ENCODE results near the gene FBXO42.
"Not testable (repeated sequence)": the region's sequence is repeated elsewhere in the genome, so short reads cannot be mapped to it uniquely, and the experiment has no call there.

Gene FBXO42

GRCh38 chr1:16258591-16259135 lies 93.6 kb downstream of the FBXO42 start:
- DNase-seq: no peak

DNA sequence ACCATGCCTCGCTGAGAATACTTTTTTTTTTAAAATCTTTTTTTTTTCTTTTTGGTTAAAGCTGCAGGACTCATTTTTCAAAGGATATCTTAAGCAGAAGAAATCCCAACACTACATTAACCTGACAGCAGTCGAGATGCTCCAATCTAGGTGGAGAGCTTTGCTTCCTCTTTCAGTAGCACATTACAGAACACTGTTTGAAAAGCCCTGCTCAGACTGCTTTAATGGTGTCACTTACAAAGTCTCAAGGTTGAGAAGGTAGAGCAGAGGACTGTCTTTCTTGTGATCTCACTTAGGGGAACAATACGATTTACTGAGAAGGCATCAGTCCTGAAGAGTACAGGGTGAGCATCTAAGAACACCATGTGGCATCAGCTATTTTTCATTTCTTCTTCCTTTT lies 94.3 kb downstream of the FBXO42 start:
- no peak for DNase-seq

DNA sequence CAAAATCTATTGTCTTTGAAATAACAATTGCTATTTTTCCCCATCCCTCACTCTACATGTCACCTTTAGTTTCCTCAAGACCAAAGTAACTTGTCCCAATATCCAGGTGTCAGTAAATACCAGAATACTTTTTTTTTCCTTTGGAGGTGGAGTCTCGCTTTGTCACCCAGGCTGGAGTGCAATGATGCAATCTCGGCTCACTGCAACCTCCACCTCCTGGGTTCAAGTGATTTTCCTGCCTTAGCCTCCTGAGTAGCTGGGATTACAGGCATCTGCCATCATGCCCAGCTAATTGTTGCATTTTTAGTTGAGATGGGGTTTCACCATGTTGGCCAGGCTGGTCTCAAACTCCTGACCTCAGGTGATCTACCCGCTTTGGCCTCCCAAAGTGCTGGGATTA lies 94.7 kb downstream of the FBXO42 start:
- DNase-seq: not testable (repeated sequence)

- DNase-seq: no peak
Observed at GRCh38 chr1:16256478-16256877, 95.8 kb downstream of the FBXO42 start.

DNA sequence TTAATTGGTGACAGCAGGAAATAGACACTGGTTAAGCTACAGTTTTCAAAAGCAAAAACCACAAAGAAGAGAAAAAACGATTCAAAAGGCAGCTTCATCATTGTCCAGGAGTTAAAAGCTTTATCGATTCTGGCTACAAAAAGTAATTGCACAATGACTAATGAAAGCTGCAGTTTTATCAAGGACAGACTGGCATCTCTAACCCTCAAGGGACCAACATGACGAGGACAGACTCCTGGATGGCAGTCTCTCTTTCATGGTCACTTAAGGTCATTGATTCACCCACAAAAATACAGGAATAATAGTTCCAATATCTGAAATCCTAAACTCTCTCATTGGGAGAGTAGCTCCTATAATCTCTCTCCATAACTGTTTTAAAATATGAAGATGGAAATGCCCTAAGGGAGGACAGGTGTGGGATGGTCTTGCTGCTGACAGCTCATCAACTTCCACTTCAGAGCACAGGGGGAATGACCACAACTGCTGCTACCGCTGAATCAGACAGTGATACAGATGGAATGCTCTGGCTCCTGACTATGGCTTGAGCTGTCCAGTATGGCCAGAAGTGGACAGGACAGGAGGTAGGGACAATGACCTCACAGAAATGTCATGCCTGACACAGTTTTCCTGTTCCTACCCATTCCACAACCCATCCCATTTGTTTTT lies 97.9 kb downstream of the FBXO42 start:
- no peak for DNase-seq

- DNase-seq: no peak
Observed at GRCh38 chr1:16253332-16253922, 98.9 kb downstream of the FBXO42 start.

- no peak for DNase-seq
Observed at GRCh38 chr1:16252912-16253311, 99.4 kb downstream of the FBXO42 start.

DNA sequence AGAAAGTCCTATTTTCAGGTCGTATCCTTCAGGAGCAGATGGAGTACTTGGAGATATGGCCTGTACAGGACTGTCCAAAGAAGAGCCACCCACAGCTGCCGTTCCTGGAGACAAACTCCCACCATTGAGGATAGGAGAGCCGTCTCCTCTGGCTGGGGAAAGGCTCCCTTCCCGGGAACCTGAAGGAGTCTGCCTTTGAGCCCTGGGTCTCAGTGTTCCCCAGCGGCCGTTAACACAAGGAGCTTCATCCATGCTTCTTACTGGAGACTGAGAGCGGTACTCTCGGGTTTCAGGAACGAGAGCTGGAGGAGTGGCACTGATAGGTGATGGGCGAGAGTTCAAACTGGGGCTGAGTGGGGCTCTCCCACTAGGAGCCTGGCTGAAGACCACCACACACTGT lies 100.9 kb downstream of the FBXO42 start:
- no peak for DNase-seq

DNA sequence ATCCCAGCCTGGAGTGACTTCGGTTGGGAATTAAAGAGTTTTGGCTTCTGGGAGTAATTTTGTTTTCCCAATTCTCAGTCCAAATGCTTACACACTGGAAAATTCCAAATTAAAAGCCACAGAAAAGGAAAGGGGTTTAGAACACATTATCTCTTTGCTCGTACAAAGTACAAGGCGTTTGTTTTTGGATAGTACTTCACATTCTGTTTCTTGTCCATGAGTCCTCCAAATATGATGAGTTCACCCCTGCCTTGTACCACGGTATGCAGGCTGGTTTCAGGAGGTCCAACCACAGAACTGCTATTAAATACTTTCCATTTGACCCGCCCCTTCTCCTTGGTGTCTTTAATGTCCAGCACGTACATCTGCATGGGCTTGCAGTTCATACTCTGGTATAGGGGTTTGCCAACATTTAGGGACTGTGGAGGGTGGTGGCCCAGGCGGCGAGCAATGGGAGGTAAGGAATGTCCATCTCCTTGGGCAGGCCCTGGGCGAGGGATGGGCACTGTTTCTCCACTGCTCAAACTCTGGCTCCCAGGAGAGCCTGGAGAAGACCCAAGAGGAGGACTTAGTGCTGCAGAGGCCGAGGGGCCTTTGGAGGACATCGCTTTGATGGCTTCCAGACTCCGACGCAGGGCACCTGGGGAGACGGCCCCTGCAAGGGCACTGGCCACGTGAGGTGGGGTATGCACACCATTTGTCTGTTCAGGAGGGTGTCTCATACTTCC lies 101.6 kb downstream of the FBXO42 start:
- no peak for DNase-seq

DNA sequence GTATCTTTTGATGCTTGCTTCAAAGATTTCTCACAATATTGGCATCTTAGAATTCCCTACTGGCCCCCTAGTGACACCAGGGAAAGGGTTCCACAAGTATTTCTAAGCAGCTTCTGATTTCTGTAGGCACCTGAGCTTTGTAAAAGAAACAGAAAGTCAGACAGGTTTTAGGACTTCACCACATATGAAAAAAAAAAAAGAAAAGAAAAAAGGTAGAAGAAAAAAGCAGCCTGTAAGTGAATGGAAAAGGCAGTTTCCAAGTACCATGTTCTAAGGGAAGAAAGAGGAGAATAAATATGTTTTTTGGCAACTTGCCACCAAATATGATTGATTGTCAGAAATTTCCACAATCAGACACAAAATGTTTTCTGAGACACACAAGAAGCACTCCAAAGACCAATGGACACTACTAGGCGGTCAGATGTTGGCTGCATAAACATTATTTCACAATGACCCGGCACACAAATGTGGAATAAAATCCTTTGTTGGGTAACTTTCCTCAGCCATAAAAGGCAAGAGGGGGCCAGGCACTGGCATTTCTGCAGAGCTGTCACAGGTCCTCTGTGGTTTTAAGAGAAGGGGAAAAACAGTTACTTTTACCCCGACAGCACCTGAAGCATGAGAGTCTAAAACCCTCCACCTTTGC lies 102.6 kb downstream of the FBXO42 start:
- peak in 1 of 2 experiments; percentile 24 for DNase-seq

GRCh38 chr1:16248603-16249516 lies 103.4 kb downstream of the FBXO42 start:
- peak; percentile 80 to 95 for DNase-seq

DNA sequence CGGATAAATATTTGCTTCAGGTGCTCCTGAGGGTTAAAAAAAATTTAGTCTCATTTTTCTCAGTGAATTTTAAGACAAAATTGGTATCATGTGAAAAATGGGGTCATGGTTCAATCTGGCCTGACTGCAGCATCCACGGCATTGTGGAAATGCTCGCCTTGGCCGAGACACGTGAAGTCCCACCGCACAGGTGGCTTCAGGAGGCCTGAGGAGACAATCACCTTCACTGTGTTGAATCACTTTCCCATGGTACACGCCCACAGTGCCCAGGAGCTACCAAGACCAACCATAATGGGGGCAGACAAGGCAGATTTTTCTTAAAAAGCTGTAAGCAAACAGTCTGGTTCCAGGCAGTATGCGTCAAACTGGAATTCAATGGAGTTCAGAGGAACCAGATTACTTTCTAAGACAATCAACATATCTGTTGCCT lies 104.3 kb downstream of the FBXO42 start:
- DNase-seq: no peak

DNA sequence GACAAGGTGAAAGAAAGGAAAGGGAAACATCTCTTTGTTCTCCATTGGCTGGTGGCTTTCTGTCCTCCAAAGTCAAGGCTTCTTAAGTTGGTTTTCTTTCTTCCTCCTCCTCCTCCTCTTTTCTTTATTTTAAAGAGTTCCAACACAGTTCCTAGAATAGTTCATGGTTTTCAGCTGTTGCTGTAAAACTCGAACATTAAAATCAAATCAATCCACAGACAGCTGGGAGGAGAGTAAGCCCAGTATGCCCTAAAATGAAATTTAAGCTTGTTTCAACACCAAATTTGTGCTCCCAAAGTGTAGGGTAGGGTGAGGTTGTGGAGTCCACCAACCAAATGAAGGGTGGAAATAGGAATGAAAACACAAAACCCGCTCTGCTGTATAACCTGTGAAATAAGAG lies 104.8 kb downstream of the FBXO42 start:
- DNase-seq: no peak

DNA sequence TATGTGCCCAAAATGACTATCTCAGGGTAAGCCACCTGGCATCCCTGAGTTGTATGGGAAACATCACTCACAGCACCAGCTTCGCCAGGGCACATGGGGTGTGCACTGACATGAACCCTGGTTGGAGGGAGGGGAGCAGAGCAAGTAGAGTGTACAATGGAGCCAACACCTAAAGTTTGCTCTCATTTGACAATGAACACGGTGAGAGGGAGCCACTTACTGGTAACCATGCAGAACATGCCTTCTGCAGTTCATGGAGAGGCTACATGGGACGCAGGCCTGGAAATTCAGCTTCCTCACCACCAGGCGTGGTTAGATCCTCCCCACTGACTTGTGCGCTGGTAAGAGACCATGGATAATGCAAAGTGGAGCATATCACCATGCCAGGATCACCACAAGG lies 105.3 kb downstream of the FBXO42 start:
- no peak for DNase-seq

DNA sequence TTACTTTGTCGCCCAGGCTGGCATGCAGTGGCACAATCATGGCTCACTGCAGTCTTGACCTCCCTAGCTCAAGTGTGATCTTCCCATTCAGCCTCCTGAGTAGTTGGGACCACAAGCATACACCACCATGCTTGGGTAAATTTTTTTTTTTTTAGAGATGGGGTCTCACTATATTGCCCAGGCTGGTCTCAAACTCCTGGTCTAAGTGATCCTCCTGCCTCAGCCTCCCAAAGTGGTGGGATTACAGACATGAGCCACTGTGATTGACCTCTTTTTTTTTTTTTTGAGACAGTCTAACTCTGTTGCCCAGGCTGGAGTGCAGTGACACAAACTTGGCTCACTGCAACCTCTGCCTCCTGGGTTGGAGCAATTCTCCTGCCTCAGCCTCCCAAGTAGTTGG lies 106.0 kb downstream of the FBXO42 start:
- DNase-seq: not testable (repeated sequence)

- no peak for DNase-seq
Observed at GRCh38 chr1:16245476-16246196, 106.6 kb downstream of the FBXO42 start.

GRCh38 chr1:16244650-16245285 lies 107.5 kb downstream of the FBXO42 start:
- DNase-seq: no peak

DNA sequence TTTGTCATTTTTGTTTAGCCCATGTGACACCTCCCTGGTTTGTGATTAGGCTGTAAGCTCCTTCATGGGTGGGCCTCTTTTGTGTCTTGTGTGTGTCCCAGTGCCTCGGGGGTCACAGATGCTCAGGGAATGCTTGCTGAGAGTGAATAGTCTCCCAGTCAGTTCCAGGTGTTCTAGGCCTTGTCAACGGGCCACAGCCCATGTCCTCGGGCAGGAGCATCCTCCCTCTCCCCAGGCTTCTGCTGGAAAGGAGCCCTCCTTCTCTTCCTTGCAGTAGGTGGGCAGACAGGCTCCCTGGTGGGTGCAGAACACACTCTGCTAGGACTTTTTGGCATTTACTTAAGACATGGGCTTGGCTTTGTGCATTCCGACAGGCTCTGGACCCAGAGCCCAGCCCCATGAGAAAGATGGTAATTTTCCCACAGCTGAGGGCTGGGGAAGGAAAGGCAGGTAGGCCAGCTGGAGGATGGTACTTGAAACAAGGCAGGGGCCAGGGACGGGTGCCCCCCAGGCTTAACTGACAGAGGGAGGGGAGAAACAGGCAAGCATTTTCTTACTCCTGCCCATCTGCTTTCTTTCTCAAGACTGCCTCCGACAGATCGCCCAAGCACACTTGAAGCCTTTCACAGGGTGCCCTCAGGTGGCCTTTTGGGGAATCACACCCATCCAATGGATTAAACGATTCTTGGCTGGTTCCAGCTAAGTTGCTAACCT lies 108.2 kb downstream of the FBXO42 start:
- peak; percentile 81 to 90 for DNase-seq

DNA sequence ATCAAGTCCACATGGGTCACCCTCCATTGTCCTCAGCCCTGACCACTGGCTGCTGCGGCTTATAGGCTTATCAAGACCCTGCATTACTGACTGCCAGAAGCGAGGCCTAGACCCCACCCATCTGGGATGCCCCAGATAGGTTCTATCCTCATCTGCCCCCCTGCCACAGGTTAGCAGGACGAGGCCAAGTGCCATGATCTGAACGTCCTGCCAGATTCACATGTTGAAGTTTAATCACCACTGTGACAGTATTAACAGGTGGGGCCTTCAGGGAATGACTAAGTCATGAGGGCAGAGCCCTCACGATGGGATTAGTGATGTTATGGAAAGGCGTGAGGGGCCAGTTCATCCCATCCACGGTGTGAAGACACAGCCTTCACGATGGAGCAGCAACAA lies 109.1 kb downstream of the FBXO42 start:
- DNase-seq: no peak

DNA sequence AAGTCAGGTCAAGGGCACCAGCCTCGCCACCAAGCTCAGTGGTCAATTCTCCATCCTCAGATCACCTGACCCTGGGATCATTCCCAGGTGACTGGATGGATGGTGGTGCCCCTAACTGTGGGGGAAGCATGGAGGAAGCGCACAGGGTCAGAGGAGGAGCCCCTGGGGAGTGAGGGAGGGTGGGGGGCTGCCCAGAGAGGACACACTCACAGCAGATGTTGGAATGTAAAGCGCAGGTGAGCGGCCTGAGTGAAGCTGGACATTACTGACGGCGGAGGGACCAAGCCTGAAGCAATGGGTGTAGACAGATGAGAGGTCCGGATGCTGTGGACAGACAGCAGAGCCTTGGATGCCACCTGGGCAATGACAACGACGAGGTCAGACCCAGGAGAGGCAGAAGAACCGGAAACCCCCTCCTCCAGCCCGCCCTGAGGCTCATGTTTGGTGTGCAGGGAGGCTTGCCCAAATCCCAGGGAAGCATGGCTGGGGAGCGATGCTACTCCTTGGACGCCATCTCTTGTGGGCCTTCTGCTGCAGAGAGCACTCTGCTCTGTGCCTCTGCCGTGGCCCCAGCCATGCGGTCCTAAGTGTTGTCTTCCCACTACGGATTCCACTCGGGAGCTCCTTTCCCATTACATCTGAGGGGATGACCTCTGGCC lies 109.6 kb downstream of the FBXO42 start:
- no peak for DNase-seq
